ENCODE data around the gene ERF.
A peak's percentile ranks its signal among the peaks of the same experiment; 100 is the strongest.
"Not testable (repeated sequence)": the region's sequence is repeated elsewhere in the genome, so short reads cannot be mapped to it uniquely, and the experiment has no call there.

Gene ERF

DNA sequence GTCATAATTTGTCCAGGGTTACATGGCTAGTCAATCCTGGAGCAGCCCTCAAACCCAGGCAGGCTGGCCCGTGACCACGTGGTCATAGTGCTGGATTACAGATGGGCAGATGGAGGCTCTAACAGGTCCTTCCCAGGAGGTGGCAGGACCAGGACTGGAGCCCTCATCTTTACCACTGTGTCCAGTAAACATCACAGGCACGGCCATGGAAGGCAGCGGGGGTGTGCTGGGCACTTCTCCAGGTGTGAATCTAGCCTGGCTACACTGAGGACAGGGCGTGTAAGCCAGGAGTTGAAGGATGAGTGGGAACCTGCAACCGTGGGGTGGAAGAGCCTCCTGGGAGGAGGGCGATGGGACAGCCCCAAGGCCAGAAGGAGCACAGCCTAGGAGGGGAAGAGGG lies 20.2 kb upstream of the ERF start:
- no peak for DNase-seq

DNA sequence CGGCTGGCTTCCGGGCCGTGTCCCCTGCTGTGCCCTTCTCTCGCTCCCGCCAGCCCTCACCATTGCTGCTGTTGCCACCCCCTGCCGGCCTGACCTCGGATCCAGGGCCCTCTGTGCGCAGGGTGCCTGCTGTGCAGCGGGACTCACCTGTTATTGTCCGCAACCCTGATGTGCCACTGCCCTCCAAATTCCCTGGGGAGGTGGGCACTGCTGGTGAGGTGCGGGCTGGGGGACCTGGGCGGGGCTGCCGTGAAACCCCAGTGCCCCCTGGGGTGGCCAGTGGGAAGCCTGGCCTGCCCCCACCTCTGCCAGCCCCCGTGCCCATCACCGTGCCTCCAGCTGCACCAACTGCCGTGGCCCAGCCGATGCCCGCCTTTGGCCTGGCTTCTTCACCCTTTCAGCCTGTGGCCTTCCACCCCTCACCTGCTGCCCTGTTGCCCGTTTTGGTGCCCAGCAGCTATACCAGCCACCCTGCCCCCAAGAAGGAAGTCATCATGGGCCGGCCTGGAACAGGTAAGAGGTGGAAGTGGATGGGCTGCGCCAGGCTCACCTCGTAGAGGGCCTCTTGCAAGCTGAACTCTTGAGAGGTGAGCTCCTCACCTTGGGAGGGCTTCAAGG lies 19.2 kb upstream of the ERF start:
- no peak for DNase-seq

DNA sequence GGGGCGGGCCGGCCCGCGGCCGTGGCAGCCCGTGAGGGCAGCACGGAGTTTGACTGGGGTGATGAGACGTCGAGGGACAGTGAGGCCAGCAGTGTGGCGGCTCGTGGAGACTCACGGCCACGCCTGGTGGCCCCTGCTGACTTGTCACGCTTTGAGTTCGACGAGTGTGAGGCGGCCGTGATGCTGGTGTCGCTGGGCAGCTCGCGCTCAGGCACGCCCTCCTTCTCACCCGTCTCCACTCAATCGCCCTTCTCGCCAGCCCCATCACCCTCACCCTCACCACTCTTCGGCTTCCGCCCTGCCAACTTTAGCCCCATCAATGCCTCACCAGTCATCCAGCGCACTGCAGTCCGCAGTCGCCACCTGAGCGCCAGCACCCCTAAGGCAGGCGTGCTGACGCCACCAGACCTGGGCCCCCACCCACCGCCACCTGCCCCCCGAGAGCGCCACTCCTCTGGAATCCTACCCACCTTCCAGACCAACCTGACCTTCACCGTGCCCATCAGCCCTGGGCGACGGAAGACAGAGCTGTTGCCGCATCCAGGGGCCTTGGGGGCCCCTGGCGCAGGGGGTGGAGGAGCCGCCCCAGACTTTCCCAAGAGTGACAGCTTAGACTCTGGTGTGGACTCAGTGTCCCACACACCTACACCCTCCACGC lies 18.6 kb upstream of the ERF start:
- DNase-seq, result no peak

DNA sequence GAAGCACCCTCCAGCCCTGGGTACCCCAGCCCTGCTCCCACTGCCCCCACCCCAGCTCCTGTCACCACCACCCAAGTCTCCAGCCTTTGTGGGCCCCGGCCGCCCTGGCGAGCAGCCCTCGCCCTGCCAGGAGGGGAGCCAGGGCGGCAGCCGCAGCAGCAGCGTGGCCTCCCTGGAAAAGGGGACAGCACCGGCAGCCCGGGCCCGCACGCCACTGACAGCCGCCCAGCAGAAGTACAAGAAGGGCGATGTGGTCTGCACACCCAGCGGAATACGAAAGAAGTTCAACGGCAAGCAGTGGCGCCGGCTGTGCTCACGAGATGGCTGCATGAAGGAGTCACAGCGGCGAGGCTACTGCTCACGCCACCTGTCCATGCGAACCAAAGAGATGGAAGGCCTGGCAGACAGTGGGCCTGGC lies 18.1 kb upstream of the ERF start:
- DNase-seq, result no peak

DNA sequence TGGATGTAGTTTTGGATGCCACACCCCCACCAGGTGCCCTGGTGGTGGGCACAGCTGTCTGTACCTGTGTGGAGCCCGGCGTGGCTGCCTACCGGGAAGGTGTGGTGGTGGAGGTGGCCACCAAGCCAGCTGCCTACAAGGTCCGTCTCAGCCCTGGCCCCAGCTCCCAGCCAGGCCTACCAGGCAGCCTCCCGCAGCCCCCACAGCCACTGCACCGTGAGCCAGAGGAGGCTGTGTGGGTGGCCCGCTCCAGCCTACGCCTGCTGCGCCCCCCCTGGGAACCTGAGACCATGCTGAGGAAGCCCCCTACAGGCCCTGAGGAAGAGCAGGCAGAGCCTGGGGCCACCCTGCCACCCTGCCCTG lies 17.6 kb upstream of the ERF start:
- DNase-seq, result no peak

DNA sequence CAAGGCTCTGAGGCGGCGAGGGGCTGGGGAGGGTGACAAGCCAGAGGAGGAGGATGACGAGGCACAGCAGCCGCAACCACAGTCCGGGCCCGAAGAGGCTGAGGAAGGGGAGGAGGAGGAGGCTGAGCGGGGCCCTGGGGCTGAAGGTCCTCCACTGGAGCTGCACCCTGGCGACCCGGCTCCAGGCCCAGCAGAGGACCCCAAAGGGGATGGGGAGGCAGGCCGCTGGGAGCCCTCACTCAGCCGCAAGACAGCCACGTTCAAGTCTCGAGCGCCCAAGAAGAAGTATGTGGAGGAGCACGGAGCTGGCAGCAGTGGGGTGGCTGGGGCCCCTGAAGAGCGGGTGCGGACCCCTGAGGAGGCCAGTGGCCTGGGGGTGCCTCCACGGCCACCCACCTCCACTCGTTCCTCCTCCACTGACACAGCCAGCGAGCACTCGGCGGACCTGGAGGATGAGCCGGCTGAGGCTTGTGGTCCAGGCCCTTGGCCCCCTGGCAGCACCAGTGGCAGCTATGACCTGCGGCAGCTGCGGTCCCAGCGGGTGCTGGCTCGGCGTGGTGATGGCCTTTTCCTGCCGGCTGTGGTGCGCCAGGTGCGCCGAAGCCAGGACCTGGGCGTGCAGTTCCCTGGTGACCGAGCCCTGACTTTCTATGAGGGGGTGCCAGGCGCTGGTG lies 17.1 kb upstream of the ERF start:
- DNase-seq, result no peak

DNA sequence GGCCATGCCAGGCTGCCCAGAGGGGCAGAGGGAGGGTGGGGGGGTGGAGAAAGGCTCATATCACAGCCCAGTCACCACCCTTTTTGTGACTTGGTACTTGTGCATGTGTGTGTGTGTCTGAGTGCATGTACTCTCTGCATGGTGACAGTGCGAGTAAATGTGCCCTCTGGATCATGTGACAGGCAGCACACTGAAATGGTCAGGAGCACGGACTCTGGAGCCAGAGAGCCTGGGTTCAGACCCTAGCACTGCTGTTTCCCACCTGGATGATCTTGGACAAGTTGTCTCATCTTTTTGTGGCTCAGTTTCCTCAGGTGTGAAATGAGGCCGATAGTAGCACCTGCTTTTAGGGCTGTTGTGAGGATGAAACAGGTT lies 16.1 kb upstream of the ERF start:
- DNase-seq, result no peak

DNA sequence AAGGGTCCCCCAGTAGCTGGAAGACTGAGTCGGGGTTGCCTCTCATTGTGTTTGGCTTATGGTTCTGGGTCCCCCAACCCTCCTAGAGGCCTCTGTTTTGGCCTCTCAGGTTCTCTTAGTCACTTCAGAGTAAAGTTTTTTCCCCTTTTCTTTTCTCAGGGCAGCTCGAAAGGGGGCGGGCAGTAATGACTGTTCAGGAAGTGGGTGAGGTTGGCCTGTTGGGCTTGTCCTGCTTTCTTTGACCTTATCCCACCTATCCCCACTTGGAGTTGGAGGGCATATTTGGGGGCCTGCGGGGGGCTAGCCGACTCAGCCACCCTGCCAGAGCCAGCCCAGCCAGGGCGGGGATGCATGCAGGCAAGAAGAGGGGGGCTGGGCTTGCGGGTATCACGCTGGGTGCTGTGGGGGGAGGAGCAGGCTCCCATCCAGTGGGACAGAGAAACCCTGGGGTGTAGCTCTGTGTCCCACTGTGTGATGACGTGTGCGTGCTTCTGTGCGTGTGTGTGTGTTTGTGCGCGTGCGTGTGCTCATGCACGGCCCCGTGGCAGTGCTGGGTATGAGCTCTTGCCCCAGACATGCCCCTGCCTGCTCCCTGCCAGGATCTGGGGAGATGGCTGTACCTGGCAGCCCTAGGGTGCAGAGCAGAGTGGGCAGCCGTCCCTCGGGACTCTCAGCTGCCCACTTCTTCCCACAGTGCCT lies 15.6 kb upstream of the ERF start:
- DNase-seq, result no peak

DNA sequence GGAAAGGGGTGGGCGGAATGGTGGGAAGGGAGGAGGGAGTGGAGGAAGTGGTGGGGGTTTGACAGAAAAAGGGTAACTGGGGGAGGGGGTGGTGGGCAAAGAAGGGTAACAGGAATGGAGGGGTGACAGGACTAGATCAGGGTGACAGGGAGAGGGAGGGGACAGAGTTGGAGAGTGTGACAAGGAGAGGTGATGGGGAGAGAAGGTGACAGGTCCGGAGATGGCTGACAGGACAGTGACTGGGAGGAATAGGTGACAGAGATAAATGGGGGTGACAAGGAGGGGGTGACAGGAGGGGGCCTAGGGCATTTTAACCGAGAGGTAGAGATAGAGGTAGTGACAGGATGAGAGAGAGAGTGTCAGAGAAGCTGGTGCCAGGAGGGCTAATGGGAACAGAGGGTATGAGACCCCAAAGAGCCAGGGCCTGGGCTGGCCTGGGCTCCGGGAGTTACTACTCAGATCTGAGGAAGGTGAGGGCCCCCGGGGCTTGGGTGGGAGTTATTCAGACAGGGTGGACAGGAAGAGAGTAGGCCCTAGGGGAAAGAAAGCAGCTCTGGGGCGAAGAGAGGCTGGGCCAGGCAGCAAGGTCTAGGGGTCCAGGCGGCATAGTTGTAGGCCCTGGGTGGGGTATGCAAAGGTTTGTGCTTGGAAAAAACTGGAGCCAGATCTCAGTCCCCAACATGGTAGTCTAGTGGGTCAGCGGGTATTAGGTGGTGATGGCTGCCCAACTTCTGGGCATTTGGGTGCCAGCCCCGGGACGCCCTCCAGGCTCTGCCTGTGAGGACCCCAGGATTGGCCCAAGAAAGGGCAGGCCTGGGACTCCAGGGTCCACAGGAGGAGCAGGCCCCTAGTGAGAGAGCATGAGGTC lies 14.8 kb upstream of the ERF start:
- DNase-seq, result no peak

DNA sequence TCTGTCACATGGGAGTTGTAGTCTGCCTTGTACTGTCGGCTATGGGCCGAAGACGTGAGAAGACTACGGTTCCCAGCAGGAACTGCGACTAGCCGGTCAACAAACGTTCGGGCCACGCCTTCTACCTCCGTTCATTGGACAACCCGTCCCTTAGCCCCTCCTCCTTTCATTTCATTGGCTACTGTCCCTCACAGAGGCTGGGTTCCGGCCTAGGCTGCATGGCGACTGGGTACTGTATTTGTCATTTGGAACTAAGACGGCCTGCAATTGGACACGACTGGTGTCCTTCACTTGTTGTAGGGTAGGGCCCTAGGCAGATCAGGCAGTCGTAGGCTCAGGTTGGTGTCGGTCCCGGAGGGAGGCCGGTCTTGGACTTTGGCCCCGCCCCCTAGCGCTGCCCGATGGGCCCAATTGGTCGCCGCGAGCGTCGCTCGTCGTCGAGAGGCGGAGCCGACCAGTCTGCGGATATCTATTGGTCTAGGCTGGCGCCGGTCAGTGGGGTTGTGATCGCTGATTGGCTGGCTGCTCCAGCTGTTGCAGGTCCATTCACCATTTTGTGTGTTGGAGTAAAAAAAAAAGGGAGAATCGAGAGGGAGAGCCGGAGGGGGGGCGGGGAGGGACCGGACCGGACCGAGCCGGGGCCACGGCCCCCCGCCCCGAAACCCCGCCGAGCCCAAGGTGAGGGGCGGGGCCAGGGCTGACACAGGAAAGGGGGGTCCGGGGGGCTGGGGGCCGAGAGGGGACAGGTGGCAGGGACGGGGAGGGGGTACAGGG lies 14.0 kb upstream of the ERF start, which contains the start of gene CIC:
Gene CIC, plus strand, starts transcription at position 549 of the 774 bp plus-strand sequence. CDS start 2,532 bp downstream, outside the sequence.
- DNase-seq, result peak; percentile 100

DNA sequence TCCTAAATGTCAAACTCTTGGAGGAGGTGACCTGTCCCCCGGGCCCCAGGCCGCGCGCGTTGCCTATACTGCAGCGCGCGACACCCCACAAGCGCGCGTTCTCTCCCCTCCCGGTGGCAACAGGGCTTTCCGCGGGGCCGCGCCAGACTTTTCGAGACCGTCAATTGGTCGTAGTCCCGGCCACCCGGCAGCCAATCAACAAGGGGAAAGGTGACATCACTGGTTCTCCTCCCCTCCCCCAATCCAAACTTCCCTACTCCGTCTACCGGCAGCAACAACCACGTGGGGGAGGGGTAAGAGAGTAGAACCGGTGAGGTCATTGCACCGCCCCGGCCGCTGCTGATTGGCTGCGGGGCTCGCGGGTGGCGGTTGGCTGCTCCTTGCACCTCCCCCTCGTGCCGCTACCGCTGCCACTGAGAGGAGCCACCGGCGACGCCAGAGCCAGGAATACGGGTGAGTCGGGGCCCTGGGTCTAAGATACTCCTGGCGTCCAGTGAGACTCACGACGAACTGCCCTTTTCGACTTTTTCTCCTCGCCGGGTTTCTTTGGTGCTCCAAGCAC lies 13.3 kb upstream of the ERF start:
- peak; percentile 99 to 100 for DNase-seq

DNA sequence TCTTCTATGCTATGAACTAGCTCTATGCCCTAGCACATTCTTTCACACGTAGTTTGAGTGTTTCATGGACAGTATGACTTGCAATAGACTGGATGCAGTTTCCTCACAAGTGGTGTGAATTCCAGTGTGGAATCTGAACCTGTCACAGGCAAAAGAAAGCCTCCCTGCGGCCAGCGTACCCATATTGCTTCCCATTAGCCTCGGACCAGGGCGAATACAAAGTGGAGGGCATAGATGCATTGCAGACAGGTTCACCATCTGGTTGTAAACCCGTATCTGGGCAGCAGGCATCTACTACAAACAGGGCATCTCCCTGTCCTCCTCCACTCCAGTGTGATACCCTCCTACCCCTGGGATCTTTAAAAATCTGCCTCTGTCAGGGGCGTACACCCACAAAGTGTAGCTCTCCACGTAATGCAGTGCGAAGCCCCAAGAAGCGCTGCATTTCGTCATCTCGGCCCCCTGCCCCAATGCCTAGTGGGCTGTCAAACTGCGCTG lies 12.8 kb upstream of the ERF start:
- no peak for DNase-seq

DNA sequence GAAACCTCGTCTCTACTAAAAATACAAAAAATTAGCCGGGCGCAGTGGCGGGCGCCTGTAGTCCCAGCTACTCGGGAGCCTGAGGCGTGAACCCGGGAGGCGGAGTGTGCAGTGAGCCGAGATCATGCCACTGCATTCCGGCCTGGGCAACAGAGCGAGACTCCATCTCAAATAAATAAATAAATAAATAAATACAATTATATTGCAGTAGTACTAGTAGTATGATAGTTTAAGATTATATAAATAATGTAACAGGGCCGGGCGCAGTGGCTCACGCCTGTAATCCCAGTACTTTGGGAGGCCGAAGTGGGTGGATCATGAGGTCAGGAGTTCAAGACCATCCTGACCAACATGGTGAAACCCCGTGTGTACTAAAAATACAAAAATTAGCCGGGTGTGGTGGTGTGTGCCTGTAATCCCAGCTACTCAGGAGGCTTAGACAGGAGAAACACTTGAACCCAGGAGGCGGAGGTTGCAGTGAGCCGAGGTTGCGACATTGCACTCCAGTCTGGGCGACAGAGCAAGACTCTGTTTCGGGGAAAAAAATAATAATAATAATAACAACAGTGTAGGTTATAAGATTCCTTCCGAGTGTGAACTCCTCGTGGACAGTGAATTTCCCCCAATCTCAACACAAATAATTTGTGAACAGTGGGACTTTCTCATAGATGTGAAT lies 12.1 kb upstream of the ERF start:
- DNase-seq, result not testable (repeated sequence)

DNA sequence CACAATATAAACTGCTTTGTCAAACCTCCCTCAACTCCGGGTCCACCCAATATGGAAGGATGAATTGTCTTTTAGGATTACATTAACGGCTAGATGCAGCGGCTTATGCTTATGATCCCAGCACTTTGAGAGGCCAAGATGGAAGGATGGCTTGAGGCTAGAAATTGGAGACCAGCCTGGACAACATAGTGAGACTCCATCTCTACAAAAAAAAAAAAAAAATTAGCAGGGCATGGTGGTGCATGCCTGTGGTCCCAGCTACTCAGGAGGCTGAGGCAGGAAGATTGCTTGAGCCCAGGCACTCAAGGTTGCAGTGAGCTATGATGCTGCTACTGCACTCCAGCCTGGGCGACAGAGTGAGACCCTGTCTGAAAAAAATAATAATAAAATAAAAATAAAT lies 11.2 kb upstream of the ERF start:
- DNase-seq, result not testable (repeated sequence)

DNA sequence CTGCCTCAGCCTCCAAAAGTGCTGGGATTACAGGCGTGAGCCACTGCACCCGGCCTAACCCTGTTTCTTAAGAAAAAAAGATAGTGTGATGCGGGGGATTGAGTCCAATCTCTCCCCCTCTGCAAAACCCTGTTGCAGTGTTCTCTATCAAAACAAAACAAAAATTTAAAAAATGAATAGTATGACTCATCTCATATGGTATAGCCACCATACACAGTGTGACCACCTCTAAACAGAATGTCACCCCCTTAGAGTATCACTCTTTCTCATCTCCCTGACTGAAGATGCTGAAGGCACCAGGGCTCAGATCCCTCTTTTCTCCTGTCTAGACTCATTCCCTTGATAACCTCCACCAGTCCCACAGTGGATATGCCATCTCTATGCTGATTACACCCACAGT lies 6.8 kb upstream of the ERF start:
- no peak for DNase-seq

DNA sequence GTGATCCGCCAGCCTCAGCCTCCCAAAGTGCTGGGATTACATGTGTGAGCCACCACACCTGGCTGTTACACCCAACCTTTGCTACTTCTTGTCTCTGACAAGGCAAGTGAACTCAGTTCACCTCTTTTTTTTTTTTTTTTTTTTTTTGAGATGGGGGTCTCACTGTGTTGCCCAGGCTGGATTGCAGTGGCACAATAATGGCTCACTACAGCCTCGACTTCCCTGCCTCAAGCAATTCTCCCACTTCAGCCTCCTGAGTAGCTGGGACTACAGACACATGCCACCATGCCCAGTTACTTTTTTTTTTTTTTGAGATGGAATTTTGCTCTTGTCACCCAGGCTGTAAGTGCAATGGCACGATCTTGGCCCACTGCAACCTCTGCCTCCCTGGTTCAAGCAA lies 2.9 kb upstream of the ERF start:
- DNase-seq, result not testable (repeated sequence)

DNA sequence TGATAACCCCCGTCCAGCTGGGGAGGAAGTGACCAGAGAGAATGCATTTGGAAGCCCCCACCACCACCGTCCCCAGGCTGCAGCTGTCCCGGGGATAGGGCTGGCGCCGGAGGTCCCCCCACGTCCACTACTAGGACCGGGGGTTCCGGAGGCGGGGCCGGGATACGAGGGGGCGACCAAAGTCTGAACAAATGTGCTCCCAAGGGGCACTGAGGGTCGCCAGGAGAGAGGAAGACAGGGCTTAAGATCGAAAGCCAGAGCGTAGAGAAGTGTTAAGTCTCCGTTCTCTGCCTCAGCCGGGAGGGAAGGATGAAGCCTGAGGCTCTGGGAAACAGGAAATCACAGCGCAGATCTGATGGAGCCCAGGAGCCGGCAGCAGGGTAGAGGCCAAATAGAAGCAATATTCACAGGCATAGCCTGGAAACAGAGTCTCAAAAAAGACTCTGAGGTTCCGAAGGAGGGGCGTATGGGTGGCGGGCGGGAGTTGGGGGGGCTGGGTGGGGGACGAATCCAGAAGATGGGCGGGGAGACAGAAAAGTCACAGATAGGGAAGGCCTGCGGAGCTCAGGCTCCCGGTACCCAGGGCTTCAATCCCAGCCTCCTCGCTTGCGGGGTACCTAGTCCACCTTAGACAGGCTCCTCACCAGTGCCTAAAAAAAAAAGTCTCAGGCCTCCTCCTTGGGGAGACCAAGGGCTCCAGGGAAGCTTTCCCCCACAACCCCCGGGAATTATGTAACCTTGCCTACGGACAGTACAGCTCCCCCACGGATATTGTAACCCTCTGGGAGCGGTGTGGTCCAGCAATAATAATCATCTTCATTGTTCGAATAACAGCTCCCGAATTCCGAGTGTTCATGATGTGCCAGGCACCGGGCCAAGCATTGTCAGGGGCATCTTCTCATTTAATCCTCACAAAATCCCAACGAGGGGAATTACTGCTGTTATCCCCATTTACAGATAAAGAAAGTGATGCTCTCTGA lies 1.1 kb upstream of the ERF start:
- DNase-seq, result no peak

DNA sequence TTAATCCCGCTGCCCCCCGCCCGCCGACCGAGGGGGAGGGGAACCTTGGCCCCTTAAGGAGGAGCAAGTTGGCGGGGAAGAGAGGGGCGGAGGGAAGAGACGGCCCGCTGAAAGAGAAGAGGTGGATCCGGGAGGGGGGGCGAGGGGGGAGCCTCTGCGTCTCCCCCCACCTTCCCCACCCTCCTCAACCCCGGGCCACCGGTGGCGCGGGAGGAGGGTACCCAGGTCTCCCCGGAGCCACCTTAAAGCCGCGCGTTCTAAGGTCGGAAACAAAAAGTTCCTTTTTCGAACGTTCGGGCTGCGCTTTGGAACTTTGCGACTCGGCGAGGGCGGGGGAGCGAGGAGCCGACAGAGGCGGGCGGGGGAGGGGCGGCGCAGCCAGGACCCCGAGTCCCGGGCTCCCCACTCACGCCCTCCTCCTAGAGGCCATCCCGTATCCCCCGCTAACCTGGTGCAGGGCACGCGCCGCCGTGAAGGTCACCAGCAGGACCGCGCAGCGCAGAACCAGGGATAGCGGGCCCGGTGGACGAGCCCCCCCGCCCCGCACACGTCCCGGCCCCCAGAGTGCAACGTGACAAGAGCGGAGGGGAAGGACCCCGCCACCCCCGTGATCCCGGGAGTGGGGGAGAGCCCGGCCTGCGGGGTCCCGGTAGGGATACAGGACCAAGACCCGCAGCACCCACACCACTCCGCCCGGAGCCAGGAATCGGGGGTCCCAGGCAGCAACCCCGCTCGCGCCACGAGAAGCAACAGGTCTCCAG lies 659 bp downstream of the ERF start:
- DNase-seq, result peak in 1 of 2 experiments; percentile 76
